Keratinocyte (primary cell): Measurements from ENCODE around the gene DCLK1. TPM values are rescaled to one million over a fixed set of nuclear protein-coding genes. Genes with fewer than 3 reads are reported as not detected.

ENCODE experiments used
- DNase-seq: peaks from one replicate; pipeline ENCODE4 v3.0.0-alpha.2; 2011; ENCODE audit warnings: low read depth, missing footprints, low spot score
- FAIRE-seq: peaks from 2 replicates; lab custom pipeline; 2011; peaks lifted over from hg19 to GRCh38; lab: Jason Lieb, UNC
- H2AFZ ChIP-seq: 2 replicates; pipeline ENCODE4 v1.6.0; 2012; ENCODE audit warnings: low read length, control low read depth, inconsistent platforms; ENCODE audit not compliant: control insufficient read depth
- H3K27ac ChIP-seq: 2 replicates; pipeline ENCODE4 v1.5.1; 2011; ENCODE audit warnings: low read length; ENCODE audit not compliant: control insufficient read depth, insufficient read depth
- H3K27me3 ChIP-seq: 3 replicates; pipeline ENCODE4 v1.6.0; 2011; ENCODE audit warnings: low read length; ENCODE audit not compliant: control insufficient read depth, insufficient read depth; ENCODE audit errors: extremely low read depth
- H3K36me3 ChIP-seq, 2 experiments: 2 replicates in 1 of 2; 3 replicates in 1 of 2; pipeline ENCODE4 v1.5.1; 2011; ENCODE audit warnings: low read length in 2 of 2, mild to moderate bottlenecking in 1 of 2; ENCODE audit not compliant: control insufficient read depth in 2 of 2, insufficient read depth in 2 of 2; ENCODE audit errors: extremely low read depth in 1 of 2
- H3K4me1 ChIP-seq: 3 replicates; pipeline ENCODE4 v1.5.1; 2011; ENCODE audit warnings: low read length; ENCODE audit not compliant: control insufficient read depth, insufficient read depth; ENCODE audit errors: extremely low read depth
- H3K4me2 ChIP-seq: 3 replicates; pipeline ENCODE4 v1.6.0; 2011; ENCODE audit warnings: low read depth, low read length; ENCODE audit not compliant: control insufficient read depth, insufficient read depth; ENCODE audit errors: extremely low read depth
- H3K4me3 ChIP-seq, 3 experiments: fragments of 200-600 bp in 1 of 3; sonication (generic) in 1 of 3; 2 replicates in 2 of 3; 3 replicates in 1 of 3; pipeline ENCODE4 v1.5.1; 2011 to 2016; ENCODE audit warnings: low read length in 3 of 3, mild to moderate bottlenecking in 3 of 3, control low read depth in 2 of 3, inconsistent platforms in 1 of 3, low read depth in 1 of 3, mixed read lengths in 1 of 3, mixed run types in 1 of 3, moderate library complexity in 1 of 3; ENCODE audit not compliant: control insufficient read depth in 2 of 3, insufficient read depth in 2 of 3; ENCODE audit errors: extremely low read depth in 1 of 3
- H3K79me2 ChIP-seq: 2 replicates; pipeline ENCODE4 v1.6.0; 2012; ENCODE audit warnings: low read length; ENCODE audit not compliant: control insufficient read depth, insufficient read depth
- H3K9ac ChIP-seq: 3 replicates; pipeline ENCODE4 v1.6.0; 2011; ENCODE audit warnings: low read length; ENCODE audit not compliant: control insufficient read depth, insufficient read depth; ENCODE audit errors: extremely low read depth
- H3K9me1 ChIP-seq: 3 replicates; pipeline ENCODE4 v1.6.0; 2011; ENCODE audit warnings: low read length; ENCODE audit not compliant: control insufficient read depth, insufficient read depth; ENCODE audit errors: extremely low read depth
- H3K9me3 ChIP-seq: 2 replicates; pipeline ENCODE4 v1.5.1; 2012; ENCODE audit warnings: low read depth, low read length; ENCODE audit not compliant: control insufficient read depth
- H4K20me1 ChIP-seq: 3 replicates; pipeline ENCODE4 v1.6.0; 2011; ENCODE audit warnings: low read length; ENCODE audit not compliant: control insufficient read depth, insufficient read depth; ENCODE audit errors: extremely low read depth
- EZH2 ChIP-seq: IDR thresholded peaks from one replicate; pipeline ENCODE4 v1.6.1; 2012; ENCODE audit warnings: inconsistent platforms, mild to moderate bottlenecking, low read length, moderate library complexity
- dilution Hi-C: fragments of 300-500 bp; cut with MboI; formaldehyde crosslinking; loops from one replicate; pipeline ENCODE4 v1.7.0; 2020; ENCODE audit warnings: low sequenced_read_pairs; ENCODE audit not compliant: extremely low pct_ligation_motif_present
- polyA plus RNA-seq, 5 experiments: library from polyadenylated mRNA; depleted of rRNA in 3 of 5; stranded (reverse) in 3 of 5; stranded (forward) in 1 of 5; unstranded in 1 of 5; fragments of >200 nt; gene quantifications; 1 replicate in 1 of 5; 2 replicates in 3 of 5; 3 replicates in 1 of 5; pipeline versions ENCODE4 v1.2.1 to v1.2.3, GENCODE V29; 2011 to 2012; ENCODE audit warnings: missing spikeins in 2 of 5, low read depth in 1 of 5, low replicate concordance in 1 of 5
- TF ChIP-seq, protein P1 (sequence below), 3 experiments: IDR thresholded peaks in 1 of 3; conservative IDR thresholded peaks in 1 of 3; optimal IDR thresholded peaks in 1 of 3; 2 replicates in 2 of 3; 3 replicates in 1 of 3; pipeline versions ENCODE3 to v1.5.1; 2011; ENCODE audit warnings: low read length in 3 of 3, mild to moderate bottlenecking in 3 of 3, moderate library complexity in 2 of 3, control low read depth in 1 of 3, inconsistent platforms in 1 of 3; ENCODE audit not compliant: insufficient read depth in 2 of 3; ENCODE audit errors: extremely low read depth in 1 of 3

The DCLK1 gene
- polyA plus RNA-seq, 1 donor (not counting 4 experiments of a cell fraction or from before 2014, with no cell fraction given): 0.04 TPM

DNA sequence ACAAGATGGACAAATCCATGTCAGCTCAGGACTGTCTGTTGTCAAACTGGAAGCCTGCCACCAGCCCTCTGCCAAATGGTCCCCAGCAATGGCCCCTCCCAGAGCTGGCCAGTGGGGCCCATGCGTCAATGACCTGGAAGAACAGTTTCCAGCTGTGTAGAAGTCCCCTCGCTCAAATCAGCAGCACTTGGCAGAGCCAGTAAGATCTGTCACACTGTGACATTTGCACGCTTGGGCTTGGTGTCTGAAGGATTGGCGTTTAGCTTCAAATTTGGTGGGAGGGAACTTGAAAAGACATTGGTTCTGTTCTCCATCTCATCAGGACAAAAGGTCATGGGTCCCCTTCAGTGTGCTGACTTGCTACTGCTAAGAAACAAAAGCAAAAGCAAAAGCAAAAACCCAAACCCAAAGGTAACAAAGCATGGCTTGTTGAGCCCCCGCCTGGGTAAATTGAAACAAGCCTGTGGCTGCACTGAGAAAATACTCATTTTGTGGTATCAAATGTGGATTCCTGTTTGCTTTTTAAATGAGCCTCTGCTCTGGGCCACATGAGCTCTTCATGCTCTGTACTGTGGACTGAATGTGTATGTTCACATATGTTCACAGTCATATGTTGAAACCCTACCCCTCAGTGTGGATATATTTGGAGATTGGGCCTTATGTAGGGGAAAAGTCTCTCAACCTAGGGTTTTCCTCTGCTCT lies 401.1 kb downstream of the DCLK1 start:
- H3K27me3 ChIP-seq: no peaks in the 10 kb centered on the region
- H3K4me2 ChIP-seq: no peak overlapping the region
- H3K9ac ChIP-seq: no peak overlapping the region
- H3K4me3 ChIP-seq: no peak overlapping the region
- TF ChIP-seq, protein P1, sequence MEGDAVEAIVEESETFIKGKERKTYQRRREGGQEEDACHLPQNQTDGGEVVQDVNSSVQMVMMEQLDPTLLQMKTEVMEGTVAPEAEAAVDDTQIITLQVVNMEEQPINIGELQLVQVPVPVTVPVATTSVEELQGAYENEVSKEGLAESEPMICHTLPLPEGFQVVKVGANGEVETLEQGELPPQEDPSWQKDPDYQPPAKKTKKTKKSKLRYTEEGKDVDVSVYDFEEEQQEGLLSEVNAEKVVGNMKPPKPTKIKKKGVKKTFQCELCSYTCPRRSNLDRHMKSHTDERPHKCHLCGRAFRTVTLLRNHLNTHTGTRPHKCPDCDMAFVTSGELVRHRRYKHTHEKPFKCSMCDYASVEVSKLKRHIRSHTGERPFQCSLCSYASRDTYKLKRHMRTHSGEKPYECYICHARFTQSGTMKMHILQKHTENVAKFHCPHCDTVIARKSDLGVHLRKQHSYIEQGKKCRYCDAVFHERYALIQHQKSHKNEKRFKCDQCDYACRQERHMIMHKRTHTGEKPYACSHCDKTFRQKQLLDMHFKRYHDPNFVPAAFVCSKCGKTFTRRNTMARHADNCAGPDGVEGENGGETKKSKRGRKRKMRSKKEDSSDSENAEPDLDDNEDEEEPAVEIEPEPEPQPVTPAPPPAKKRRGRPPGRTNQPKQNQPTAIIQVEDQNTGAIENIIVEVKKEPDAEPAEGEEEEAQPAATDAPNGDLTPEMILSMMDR (optimal IDR thresholded peaks at IDR 0.05 in 1 of 3, IDR thresholded peaks at IDR 0.05 in 1 of 3, conservative IDR thresholded peaks at IDR 0.05 in 1 of 3; ENCODE audit: extremely low read depth in 1 of 3, insufficient read depth in 2 of 3, low read length in 3 of 3): no peak
- TF ChIP-seq EZH2: no peak
- no peaks in the 10 kb centered on the region for H3K9me3 ChIP-seq
- no peaks in the 10 kb centered on the region for H3K4me1 ChIP-seq
- H3K36me3 ChIP-seq: no peaks in the 10 kb centered on the region
- no peak overlapping the region for H3K27ac ChIP-seq
- no peaks in the 10 kb centered on the region for H3K9me1 ChIP-seq
- H2AFZ ChIP-seq: no peak overlapping the region
- H3K79me2 ChIP-seq: no peaks in the 10 kb centered on the region
- H4K20me1 ChIP-seq: no peaks in the 10 kb centered on the region
- FAIRE-seq (no peak), DNase-seq (no peak)
- dilution Hi-C loops: no loop called here

DNA sequence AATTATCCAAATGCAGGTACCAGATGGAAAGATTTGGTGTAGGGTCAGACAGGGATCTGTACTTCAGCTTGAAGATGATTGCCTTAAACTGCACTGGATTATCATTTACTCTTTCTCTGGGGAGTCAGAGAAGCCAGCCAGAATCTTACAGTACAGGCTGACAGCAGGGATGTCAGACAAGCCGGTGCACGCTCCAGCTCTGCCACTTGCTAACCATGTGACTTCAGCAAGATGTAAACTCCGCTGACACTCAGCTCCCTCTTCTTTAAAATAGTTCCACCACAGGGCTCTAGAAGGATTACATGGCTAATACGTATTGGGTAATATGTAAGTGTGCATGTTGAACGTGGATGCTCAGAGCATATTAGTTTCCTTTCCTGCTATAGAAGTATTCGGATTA lies 403.3 kb downstream of the DCLK1 start:
- no peaks in the 10 kb centered on the region for H3K27me3 ChIP-seq
- H3K4me1 ChIP-seq: no peaks in the 10 kb centered on the region
- TF ChIP-seq, protein P1 (optimal IDR thresholded peaks at IDR 0.05 in 1 of 3, IDR thresholded peaks at IDR 0.05 in 1 of 3, conservative IDR thresholded peaks at IDR 0.05 in 1 of 3; ENCODE audit: extremely low read depth in 1 of 3, insufficient read depth in 2 of 3, low read length in 3 of 3): no peak
- TF ChIP-seq EZH2: no peak
- no peaks in the 10 kb centered on the region for H3K36me3 ChIP-seq
- dilution Hi-C loops: no loop called here
- DNase-seq: no peak
- H3K79me2 ChIP-seq: no peaks in the 10 kb centered on the region
- no peaks in the 10 kb centered on the region for H4K20me1 ChIP-seq
- H2AFZ ChIP-seq: no peak overlapping the region
- no peak overlapping the region for H3K9ac ChIP-seq
- H3K9me3 ChIP-seq: no peaks in the 10 kb centered on the region
- H3K4me3 ChIP-seq: no peak overlapping the region
- no peak overlapping the region for H3K4me2 ChIP-seq
- FAIRE-seq: no peak
- H3K27ac ChIP-seq: no peak overlapping the region
- no peaks in the 10 kb centered on the region for H3K9me1 ChIP-seq
